GM23338 (cell line): Measurements from ENCODE around the gene HOXB3. TPM values are rescaled to one million over a fixed set of nuclear protein-coding genes. Genes with fewer than 3 reads are reported as not detected.

Experiments
- ATAC-seq: fragments of 200-7000 bp; cut with Tn5 transposase; 3 replicates; pipeline ENCODE4 v1.9.1; 2020
- DNase-seq: peaks from one replicate; pipeline ENCODE4 v3.0.0-alpha.2; 2015; ENCODE audit warnings: low spot score
- H2AFZ ChIP-seq: fragments of 200-600 bp; sonication (generic); 2 replicates; pipeline ENCODE4 v1.8.0; 2016; ENCODE audit warnings: antibody characterized with exemption, mild to moderate bottlenecking, moderate library complexity
- H3F3A ChIP-seq: fragments of 200-600 bp; sonication (generic); replicated peaks from 2 replicates; pipeline ENCODE4 v1.8.0; 2017; ENCODE audit warnings: antibody characterized with exemption, mixed run types, low read depth
- H3K27ac ChIP-seq: fragments of 200-600 bp; sonication (generic); 2 replicates; pipeline ENCODE4 v1.6.1; 2016; ENCODE audit warnings: low read depth
- H3K27me3 ChIP-seq: fragments of 200-600 bp; sonication (generic); 2 replicates; pipeline ENCODE4 v1.8.0; 2016; ENCODE audit warnings: mild to moderate bottlenecking, mixed run types, moderate library complexity; ENCODE audit not compliant: insufficient read depth
- H3K36me3 ChIP-seq: fragments of 200-600 bp; sonication (generic); 2 replicates; pipeline ENCODE4 v1.8.0; 2016; ENCODE audit warnings: mild to moderate bottlenecking; ENCODE audit not compliant: insufficient read depth
- H3K4me1 ChIP-seq: fragments of 200-600 bp; sonication (generic); 2 replicates; pipeline ENCODE4 v1.8.0; 2016; ENCODE audit warnings: mild to moderate bottlenecking, moderate library complexity; ENCODE audit not compliant: insufficient read depth
- H3K4me2 ChIP-seq: fragments of 200-600 bp; sonication (generic); 2 replicates; pipeline ENCODE4 v1.7.1; 2017; ENCODE audit warnings: mixed run types
- H3K4me3 ChIP-seq: fragments of 200-600 bp; sonication (generic); 2 replicates; pipeline ENCODE4 v1.6.1; 2016; ENCODE audit warnings: mixed run types
- H3K79me2 ChIP-seq: fragments of 200-600 bp; sonication (generic); replicated peaks from 2 replicates; pipeline ENCODE4 v1.8.0; 2017; ENCODE audit warnings: mild to moderate bottlenecking; ENCODE audit not compliant: insufficient read depth
- H3K9me2 ChIP-seq: fragments of 200-600 bp; sonication (generic); 2 replicates; pipeline ENCODE4 v1.8.0; 2017; ENCODE audit not compliant: insufficient read depth
- H4K20me1 ChIP-seq: fragments of 200-600 bp; sonication (generic); replicated peaks from 2 replicates; pipeline ENCODE4 v1.8.0; 2017; ENCODE audit warnings: mild to moderate bottlenecking; ENCODE audit not compliant: insufficient read depth
- H3K27ac Mint-ChIP-seq: 2 replicates; pipeline ENCODE4 v1.8.0; 2020; ENCODE audit warnings: inconsistent platforms, mild to moderate bottlenecking, moderate library complexity, mixed read lengths
- H3K27me3 Mint-ChIP-seq: 3 replicates; pipeline ENCODE4 v1.8.0; 2022; ENCODE audit warnings: low read depth, mild to moderate bottlenecking, moderate library complexity, mixed read lengths, inconsistent platforms; ENCODE audit not compliant: insufficient read depth, poor library complexity
- H3K36me3 Mint-ChIP-seq: 3 replicates; pipeline ENCODE4 v1.8.0; 2021; ENCODE audit warnings: low read depth, mild to moderate bottlenecking, inconsistent platforms, moderate library complexity, mixed read lengths
- H3K4me1 Mint-ChIP-seq: 3 replicates; pipeline ENCODE4 v1.8.0; 2020; ENCODE audit warnings: mild to moderate bottlenecking, inconsistent platforms, mixed read lengths
- H3K4me3 Mint-ChIP-seq: 3 replicates; pipeline ENCODE4 v1.8.0; 2021; ENCODE audit warnings: moderate library complexity, mild to moderate bottlenecking, inconsistent platforms, mixed read lengths
- H3K9me3 Mint-ChIP-seq: 3 replicates; pipeline ENCODE4 v1.8.0; 2020; ENCODE audit warnings: moderate library complexity, mild to moderate bottlenecking, inconsistent platforms, mixed read lengths
- CREB1 ChIP-seq: fragments of 250-450 bp; sonication (Bioruptor Pico); IDR thresholded peaks from 2 replicates; pipeline ENCODE4 v1.5.0; 2020; ENCODE audit warnings: low read depth, mild to moderate bottlenecking, moderate library complexity
- EZH2 ChIP-seq: fragments of 200-600 bp; sonication (generic); IDR thresholded peaks from one replicate; pipeline ENCODE4 v1.8.0; 2017; ENCODE audit warnings: antibody characterized with exemption, mild to moderate bottlenecking, low read depth; ENCODE audit not compliant: unreplicated experiment
- EZH2phosphoT487 ChIP-seq: fragments of 200-600 bp; sonication (generic); IDR thresholded peaks from one replicate; pipeline ENCODE4 v1.8.1; 2018; ENCODE audit warnings: antibody characterized with exemption; ENCODE audit not compliant: unreplicated experiment
- NANOG ChIP-seq: IDR thresholded peaks from 2 replicates; pipeline ENCODE4 v1.6.1; 2016; ENCODE audit warnings: antibody characterized with exemption, borderline replicate concordance
- POLR2AphosphoS5 ChIP-seq: IDR thresholded peaks from 2 replicates; pipeline ENCODE4 v1.6.1; 2016; ENCODE audit warnings: antibody characterized with exemption, low read depth
- STAT1 ChIP-seq: IDR thresholded peaks from one replicate; pipeline ENCODE4 v1.6.1; 2016; ENCODE audit warnings: antibody characterized with exemption; ENCODE audit not compliant: unreplicated experiment
- ZNF331 ChIP-seq: fragments of 250-450 bp; sonication (Bioruptor Pico); IDR thresholded peaks from 2 replicates; pipeline ENCODE4 v1.5.0; 2020; ENCODE audit warnings: low read depth, mild to moderate bottlenecking, moderate library complexity
- polyA plus RNA-seq: library from polyadenylated mRNA; unstranded; fragments of >200 nt; fragmentation: Nextera tagmentation; extraction: Ambion mirVana; gene quantifications from 2 replicates; pipeline ENCODE4 v1.2.1, GENCODE V29; 2016
- total RNA-seq: library from RNA; depleted of rRNA; stranded (reverse); fragments of >200 nt; shearing (Covaris generic); gene quantifications from 2 replicates; pipeline ENCODE4 v1.2.3, GENCODE V29; 2014
- TF ChIP-seq, protein P1 (sequence below): IDR thresholded peaks from 2 replicates; pipeline ENCODE4 v1.6.1; 2016; ENCODE audit warnings: antibody characterized with exemption
- TF ChIP-seq, protein P2 (sequence below), 2 experiments: fragments of 200-600 bp in 1 of 2; sonication (generic) in 1 of 2; conservative IDR thresholded peaks; 2 replicates each; pipeline versions ENCODE4 v1.5.1 to v1.6.1; 2016 to 2017; ENCODE audit warnings: antibody characterized with exemption in 2 of 2, low read depth in 2 of 2, mild to moderate bottlenecking in 2 of 2, moderate library complexity in 1 of 2

The HOXB3 gene
- total and polyA plus RNA-seq, 2 experiments from 2014 or later: 0.17 TPM; not detected in 1

DNA sequence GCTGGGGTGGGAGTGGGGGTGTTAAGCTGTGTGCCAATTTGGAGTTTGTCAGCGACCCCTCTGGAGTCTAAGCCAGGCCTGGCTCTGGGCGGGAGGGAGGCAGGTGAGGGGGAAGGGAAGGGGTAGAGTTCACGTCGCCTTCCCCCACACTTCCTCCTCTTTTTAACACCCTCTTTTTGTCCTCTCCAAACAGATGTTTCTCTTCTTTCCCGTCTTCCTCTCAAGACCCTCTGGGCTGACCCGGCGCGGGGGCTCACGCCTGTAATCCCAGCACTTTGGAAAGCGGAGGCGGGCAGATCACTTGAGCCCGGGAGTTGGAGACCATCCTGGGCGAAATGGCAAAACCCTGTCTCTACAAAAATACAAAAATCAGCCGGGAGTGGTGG, 62.5 kb downstream of the HOXB3 start:
- peak overlapping the region; percentile 67 for H3K4me3 Mint-ChIP-seq
- H4K20me1 ChIP-seq: peaks cover 11% of the 10 kb centered on the region; the same call in 1 of the 2 replicates
- no peaks in the 10 kb centered on the region for H3K36me3 ChIP-seq
- H3K9me2 ChIP-seq: no peaks in the 10 kb centered on the region
- peaks cover 72% of the 10 kb centered on the region for H3K4me1 ChIP-seq
- H2AFZ ChIP-seq: peak overlapping the region; percentile 96
- TF ChIP-seq EZH2: peak; percentile 66
- TF ChIP-seq ZNF331: no peak
- H3K27me3 ChIP-seq: peaks cover 100% of the 10 kb centered on the region
- DNase-seq (peak; percentile 57), ATAC-seq (peak; percentile 12)
- peaks cover 57% of the 10 kb centered on the region for H3K4me1 Mint-ChIP-seq
- H3K4me3 ChIP-seq: peak overlapping the region; percentile 61
- peaks cover 100% of the 10 kb centered on the region for H3K27me3 Mint-ChIP-seq
- H3K79me2 ChIP-seq: no peaks in the 10 kb centered on the region
- H3K36me3 Mint-ChIP-seq: no peaks in the 10 kb centered on the region
- H3K27ac Mint-ChIP-seq: no peak overlapping the region
- no peak overlapping the region for H3K27ac ChIP-seq
- no peaks in the 10 kb centered on the region; the same call in 2 of the 3 replicates for H3K9me3 Mint-ChIP-seq
- peak overlapping the region; percentile 85 for H3K4me2 ChIP-seq
- peaks cover 43% of the 10 kb centered on the region for H3F3A ChIP-seq

DNA sequence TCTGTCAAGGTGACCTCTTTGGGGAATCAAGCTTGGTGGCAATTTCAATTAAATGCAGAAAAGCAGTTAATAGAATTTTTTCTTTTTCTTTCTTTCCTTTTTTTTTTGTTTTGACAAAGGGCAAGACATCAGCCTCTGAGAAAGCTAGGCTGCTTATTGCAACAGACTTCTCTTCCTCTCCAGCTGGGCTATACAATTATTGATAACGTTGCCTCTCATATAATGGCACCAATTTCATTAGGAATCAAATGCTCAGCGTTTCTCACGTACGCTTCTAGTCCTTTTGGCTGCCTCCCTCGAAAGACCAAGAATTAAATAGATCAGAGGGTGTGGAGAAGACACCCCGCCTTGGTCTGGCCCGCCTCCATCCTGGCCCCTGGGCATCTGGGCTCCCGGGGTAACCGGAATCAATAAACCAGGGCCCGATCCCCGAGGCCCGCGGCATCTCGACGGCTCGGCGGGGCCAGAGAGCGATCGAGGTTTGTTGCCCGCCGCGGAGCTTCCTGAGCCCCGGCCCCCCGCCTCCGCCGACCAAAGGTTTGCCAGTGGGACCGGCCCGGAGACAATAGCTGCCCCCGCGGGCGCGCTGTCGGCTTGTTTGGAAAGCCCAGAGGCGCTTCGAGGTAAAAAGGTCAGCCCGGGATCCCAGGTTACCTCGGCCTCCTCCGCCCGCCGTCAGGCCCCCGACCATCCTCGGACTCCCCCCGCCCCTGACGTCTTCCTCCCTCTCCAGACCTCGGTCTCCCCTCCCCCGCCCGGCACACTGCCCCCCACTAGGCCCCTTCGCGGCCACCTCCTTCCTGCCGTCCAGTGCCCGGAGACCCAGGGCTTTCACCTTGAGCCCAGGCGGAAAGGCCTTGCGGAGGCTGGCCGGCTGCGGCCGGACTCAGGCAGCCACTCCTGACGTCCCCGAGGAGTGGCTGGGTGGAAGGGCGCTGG, 63.2 kb downstream of the HOXB3 start:
- Mint-ChIP-seq H3K27me3 (peaks cover 100% of the 10 kb centered on the region), H3K27ac (no peak overlapping the region), H3K4me1 (peaks cover 59% of the 10 kb centered on the region), H3K36me3 (no peaks in the 10 kb centered on the region), H3K4me3 (peak overlapping the region; percentile 67), H3K9me3 (no peaks in the 10 kb centered on the region; the same call in 1 of the 3 replicates)
- Histone ChIP-seq H3K79me2 (no peaks in the 10 kb centered on the region), H3F3A (peaks cover 45% of the 10 kb centered on the region), H3K4me2 (peak overlapping the region; percentile 85), H3K27me3 (peaks cover 100% of the 10 kb centered on the region), H2AFZ (peak overlapping the region; percentile 96), H3K4me1 (peaks cover 74% of the 10 kb centered on the region), H3K9me2 (no peaks in the 10 kb centered on the region), H3K36me3 (no peaks in the 10 kb centered on the region), H4K20me1 (peaks cover 9% of the 10 kb centered on the region; the same call in 1 of the 2 replicates), H3K4me3 (peak overlapping the region; percentile 61), H3K27ac (no peak overlapping the region)
- DNase-seq (peak; percentile 85), ATAC-seq (peak; percentile 49)
- TF ChIP-seq STAT1 (no peak), EZH2 (peak; percentile 47)

DNA sequence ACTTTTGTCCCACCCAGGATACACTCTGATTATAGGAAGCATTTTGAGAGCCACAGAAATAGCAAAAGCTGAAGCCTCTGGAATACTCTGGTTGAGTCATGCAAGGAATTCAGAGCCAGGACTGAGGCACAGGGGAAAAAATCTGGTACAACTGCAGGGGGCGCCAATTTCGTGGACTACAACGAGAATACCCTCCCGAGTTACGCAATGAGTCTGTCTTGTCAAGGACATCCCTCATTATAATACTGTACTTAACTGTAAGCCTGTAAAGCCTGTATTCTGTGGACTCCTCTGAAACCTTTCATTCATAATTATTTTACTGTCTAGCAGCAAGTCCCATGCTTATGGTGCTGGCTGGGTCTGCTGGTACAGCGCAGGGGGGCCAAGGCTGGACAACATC, 67.0 kb downstream of the HOXB3 start:
- peaks cover 61% of the 10 kb centered on the region for H3K4me1 ChIP-seq
- Mint-ChIP-seq H3K4me3 (no peak overlapping the region), H3K9me3 (no peaks in the 10 kb centered on the region; the same call in 1 of the 3 replicates), H3K36me3 (no peaks in the 10 kb centered on the region), H3K4me1 (peaks cover 46% of the 10 kb centered on the region), H3K27me3 (peaks cover 88% of the 10 kb centered on the region), H3K27ac (no peak overlapping the region)
- H3F3A ChIP-seq: peaks cover 34% of the 10 kb centered on the region
- no peak overlapping the region for H3K4me3 ChIP-seq
- peaks cover 7% of the 10 kb centered on the region; the same call in 1 of the 2 replicates for H4K20me1 ChIP-seq
- no peak for DNase-seq
- peaks cover 92% of the 10 kb centered on the region for H3K27me3 ChIP-seq
- H3K79me2 ChIP-seq: no peaks in the 10 kb centered on the region
- H3K9me2 ChIP-seq: peaks cover 5% of the 10 kb centered on the region
- no peak overlapping the region for H3K4me2 ChIP-seq
- H3K27ac ChIP-seq: no peak overlapping the region
- no peaks in the 10 kb centered on the region for H3K36me3 ChIP-seq
- H2AFZ ChIP-seq: no peak overlapping the region
- no peak for ATAC-seq
- TF ChIP-seq, protein P1, sequence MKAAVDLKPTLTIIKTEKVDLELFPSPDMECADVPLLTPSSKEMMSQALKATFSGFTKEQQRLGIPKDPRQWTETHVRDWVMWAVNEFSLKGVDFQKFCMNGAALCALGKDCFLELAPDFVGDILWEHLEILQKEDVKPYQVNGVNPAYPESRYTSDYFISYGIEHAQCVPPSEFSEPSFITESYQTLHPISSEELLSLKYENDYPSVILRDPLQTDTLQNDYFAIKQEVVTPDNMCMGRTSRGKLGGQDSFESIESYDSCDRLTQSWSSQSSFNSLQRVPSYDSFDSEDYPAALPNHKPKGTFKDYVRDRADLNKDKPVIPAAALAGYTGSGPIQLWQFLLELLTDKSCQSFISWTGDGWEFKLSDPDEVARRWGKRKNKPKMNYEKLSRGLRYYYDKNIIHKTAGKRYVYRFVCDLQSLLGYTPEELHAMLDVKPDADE: no peak
- TF ChIP-seq, protein P2, sequence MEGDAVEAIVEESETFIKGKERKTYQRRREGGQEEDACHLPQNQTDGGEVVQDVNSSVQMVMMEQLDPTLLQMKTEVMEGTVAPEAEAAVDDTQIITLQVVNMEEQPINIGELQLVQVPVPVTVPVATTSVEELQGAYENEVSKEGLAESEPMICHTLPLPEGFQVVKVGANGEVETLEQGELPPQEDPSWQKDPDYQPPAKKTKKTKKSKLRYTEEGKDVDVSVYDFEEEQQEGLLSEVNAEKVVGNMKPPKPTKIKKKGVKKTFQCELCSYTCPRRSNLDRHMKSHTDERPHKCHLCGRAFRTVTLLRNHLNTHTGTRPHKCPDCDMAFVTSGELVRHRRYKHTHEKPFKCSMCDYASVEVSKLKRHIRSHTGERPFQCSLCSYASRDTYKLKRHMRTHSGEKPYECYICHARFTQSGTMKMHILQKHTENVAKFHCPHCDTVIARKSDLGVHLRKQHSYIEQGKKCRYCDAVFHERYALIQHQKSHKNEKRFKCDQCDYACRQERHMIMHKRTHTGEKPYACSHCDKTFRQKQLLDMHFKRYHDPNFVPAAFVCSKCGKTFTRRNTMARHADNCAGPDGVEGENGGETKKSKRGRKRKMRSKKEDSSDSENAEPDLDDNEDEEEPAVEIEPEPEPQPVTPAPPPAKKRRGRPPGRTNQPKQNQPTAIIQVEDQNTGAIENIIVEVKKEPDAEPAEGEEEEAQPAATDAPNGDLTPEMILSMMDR (conservative IDR thresholded peaks at IDR 0.05; ENCODE audit: low read depth in 2 of 2): peak; percentile 29 to 67; a peak in 3 of 4 replicates
- TF ChIP-seq POLR2AphosphoS5: no peak
- no peak for TF ChIP-seq EZH2phosphoT487
- no peak for TF ChIP-seq NANOG
- no peak for TF ChIP-seq CREB1
